WTC11 (cell line): Measurements from ENCODE around the gene MAGI2. TPM values are rescaled to one million over a fixed set of nuclear protein-coding genes. Genes with fewer than 3 reads are reported as not detected.

ENCODE experiments used
- ATAC-seq: fragments of 200-7000 bp; cut with Tn5 transposase; 2 replicates; pipeline ENCODE4 v1.10.0; 2021; ENCODE audit warnings: mild to moderate bottlenecking, moderate library complexity
- CTCF ChIA-PET: fragments of 300-600 bp; sonication (Branson Sonifier 250); formaldehyde crosslinking; loops from one replicate; lab custom pipeline; 2021; ENCODE audit warnings: antibody characterized with exemption; lab: Charles Lee
- POLR2A ChIA-PET: fragments of 350-600 bp; sonication (Branson Sonifier 250); formaldehyde crosslinking; loops from one replicate; lab custom pipeline; 2021; ENCODE audit warnings: antibody characterized with exemption; lab: Charles Lee
- DNase-seq: peaks from one replicate; pipeline ENCODE4 v3.0.0; 2021; ENCODE audit warnings: low spot score
- H3K27ac Mint-ChIP-seq: 2 replicates; pipeline ENCODE4 v1.8.0; 2021; ENCODE audit warnings: mixed read lengths
- H3K27me3 Mint-ChIP-seq: 2 replicates; pipeline ENCODE4 v1.8.0; 2021; ENCODE audit warnings: low read depth, mild to moderate bottlenecking, moderate library complexity, mixed read lengths
- H3K36me3 Mint-ChIP-seq: 2 replicates; pipeline ENCODE4 v1.8.0; 2021; ENCODE audit warnings: mixed read lengths
- H3K4me1 Mint-ChIP-seq: 2 replicates; pipeline ENCODE4 v1.8.0; 2022; ENCODE audit warnings: mixed read lengths
- H3K4me3 Mint-ChIP-seq: 2 replicates; pipeline ENCODE4 v1.8.0; 2021; ENCODE audit warnings: mild to moderate bottlenecking, moderate library complexity, mixed read lengths
- H3K9me3 Mint-ChIP-seq: 2 replicates; pipeline ENCODE4 v1.8.0; 2021; ENCODE audit warnings: mixed read lengths
- ARID4B ChIP-seq: sonication (generic); formaldehyde crosslinking; IDR thresholded peaks from 2 replicates; pipeline ENCODE4 v1.8.0; 2023; ENCODE audit warnings: missing genetic modification reagents, mild to moderate bottlenecking, borderline replicate concordance
- ATF1 ChIP-seq: sonication (generic); formaldehyde crosslinking; IDR thresholded peaks from 2 replicates; pipeline ENCODE4 v1.8.1; 2023; ENCODE audit warnings: mild to moderate bottlenecking, moderate library complexity, missing genetic modification reagents
- ATF2 ChIP-seq: sonication (generic); formaldehyde crosslinking; IDR thresholded peaks from 2 replicates; pipeline ENCODE4 v1.8.1; 2022; ENCODE audit warnings: low read depth, missing genetic modification reagents, borderline replicate concordance
- CDX4 ChIP-seq: fragments of 250-450 bp; sonication (Bioruptor Pico); IDR thresholded peaks from 2 replicates; pipeline ENCODE4 v1.9.0; 2021; ENCODE audit warnings: moderate library complexity, mild to moderate bottlenecking, inconsistent platforms, borderline replicate concordance
- E2F5 ChIP-seq: sonication (generic); formaldehyde crosslinking; IDR thresholded peaks from 2 replicates; pipeline ENCODE4 v1.8.1; 2022; ENCODE audit warnings: mild to moderate bottlenecking, moderate library complexity, missing genetic modification reagents
- EMX1 ChIP-seq: fragments of 250-450 bp; sonication (Bioruptor Pico); IDR thresholded peaks from 2 replicates; pipeline ENCODE4 v1.8.0; 2021; ENCODE audit warnings: mild to moderate bottlenecking
- GABPB1 ChIP-seq: sonication (generic); formaldehyde crosslinking; IDR thresholded peaks from 2 replicates; pipeline ENCODE4 v1.8.1; 2023; ENCODE audit warnings: mild to moderate bottlenecking, missing genetic modification reagents
- HMGA2 ChIP-seq: fragments of 250-450 bp; sonication (Bioruptor Pico); IDR thresholded peaks from 2 replicates; pipeline ENCODE4 v1.4.0; 2021; ENCODE audit warnings: mild to moderate bottlenecking, moderate library complexity
- MXD4 ChIP-seq: fragments of 250-450 bp; sonication (Bioruptor Pico); IDR thresholded peaks from 2 replicates; pipeline ENCODE4 v1.8.0; 2021; ENCODE audit warnings: mild to moderate bottlenecking, moderate library complexity, borderline replicate concordance
- MYBL2 ChIP-seq: sonication (generic); formaldehyde crosslinking; IDR thresholded peaks from 2 replicates; pipeline ENCODE4 v1.8.1; 2023; ENCODE audit warnings: mild to moderate bottlenecking, moderate library complexity, missing genetic modification reagents
- NFYB ChIP-seq: sonication (generic); formaldehyde crosslinking; conservative IDR thresholded peaks from 2 replicates; pipeline ENCODE4 v1.8.0; 2022; ENCODE audit warnings: low read depth, missing genetic modification reagents
- OVOL2 ChIP-seq: fragments of 250-450 bp; sonication (Bioruptor Pico); IDR thresholded peaks from 2 replicates; pipeline ENCODE4 v1.9.0; 2021; ENCODE audit warnings: mild to moderate bottlenecking, borderline replicate concordance
- PRRX2 ChIP-seq: fragments of 250-450 bp; sonication (Bioruptor Pico); IDR thresholded peaks from 2 replicates; pipeline ENCODE4 v1.8.0; 2021; ENCODE audit warnings: mild to moderate bottlenecking
- SP1 ChIP-seq: sonication (generic); formaldehyde crosslinking; conservative IDR thresholded peaks from 2 replicates; pipeline ENCODE4 v1.8.1; 2022; ENCODE audit warnings: missing genetic modification reagents
- ZNF281 ChIP-seq: sonication (generic); formaldehyde crosslinking; IDR thresholded peaks from 2 replicates; pipeline ENCODE4 v1.8.0; 2023; ENCODE audit warnings: mild to moderate bottlenecking, missing genetic modification reagents
- ZNF416 ChIP-seq: fragments of 250-450 bp; sonication (Bioruptor Pico); IDR thresholded peaks from 2 replicates; pipeline ENCODE4 v1.9.0; 2021; ENCODE audit warnings: mild to moderate bottlenecking, inconsistent platforms
- ZNF423 ChIP-seq: fragments of 250-450 bp; sonication (Bioruptor Pico); IDR thresholded peaks from 2 replicates; pipeline ENCODE4 v2.1.2; 2022; ENCODE audit warnings: mild to moderate bottlenecking, moderate library complexity
- ZSCAN18 ChIP-seq: fragments of 250-450 bp; sonication (Bioruptor Pico); IDR thresholded peaks from 2 replicates; pipeline ENCODE4 v2.1.2; 2022; ENCODE audit warnings: mild to moderate bottlenecking, moderate library complexity
- total RNA-seq: library from RNA; stranded (reverse); gene quantifications from 3 replicates; pipeline ENCODE4 v1.2.3, GENCODE V29; 2021
- TF ChIP-seq, protein P1 (sequence below): fragments of 250-450 bp; sonication (Bioruptor Pico); IDR thresholded peaks from 2 replicates; pipeline ENCODE4 v1.9.0; 2021; ENCODE audit warnings: mild to moderate bottlenecking

Gene MAGI2
- total RNA-seq, 1 experiment from 2014 or later = 26.6 TPM

DNA sequence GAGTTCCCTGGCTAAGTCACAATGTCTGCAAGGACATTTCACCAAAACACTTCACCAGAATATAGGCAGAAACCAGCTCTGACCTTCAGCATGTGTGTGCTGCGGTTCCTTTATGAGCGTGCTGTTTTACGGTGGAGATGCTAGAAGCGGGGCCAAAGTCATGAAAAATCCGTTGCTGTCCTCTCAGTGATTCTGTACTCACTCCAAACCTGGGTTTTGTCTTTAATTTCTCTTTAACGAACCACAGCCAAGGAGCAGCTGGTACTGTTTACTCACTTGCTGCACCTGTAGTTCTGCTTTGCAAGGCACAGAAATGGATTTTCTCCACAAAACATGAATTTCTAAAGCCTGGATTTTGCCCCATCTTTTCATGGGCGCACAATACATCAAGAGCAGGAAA, 1015.0 kb downstream of the MAGI2 start (continued):
- TF ChIP-seq, protein P1, sequence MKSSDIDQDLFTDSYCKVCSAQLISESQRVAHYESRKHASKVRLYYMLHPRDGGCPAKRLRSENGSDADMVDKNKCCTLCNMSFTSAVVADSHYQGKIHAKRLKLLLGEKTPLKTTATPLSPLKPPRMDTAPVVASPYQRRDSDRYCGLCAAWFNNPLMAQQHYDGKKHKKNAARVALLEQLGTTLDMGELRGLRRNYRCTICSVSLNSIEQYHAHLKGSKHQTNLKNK (CRISPR knock-in tag) = no peak
- TF ChIP-seq ZNF281 (CRISPR knock-in tag) = no peak
- no peak for TF ChIP-seq ATF2 (CRISPR knock-in tag)
- TF ChIP-seq ZSCAN18 = no peak
- TF ChIP-seq ZNF416 (CRISPR knock-in tag) = no peak
- TF ChIP-seq SP1 = no peak
- TF ChIP-seq PRRX2 (CRISPR knock-in tag) = no peak
- TF ChIP-seq HMGA2 (CRISPR knock-in tag) = no peak
- TF ChIP-seq EMX1 (CRISPR knock-in tag) = no peak
- no peak for TF ChIP-seq E2F5 (CRISPR knock-in tag)
- TF ChIP-seq NFYB (CRISPR knock-in tag) = no peak
- no peak for TF ChIP-seq MYBL2 (CRISPR knock-in tag)

DNA sequence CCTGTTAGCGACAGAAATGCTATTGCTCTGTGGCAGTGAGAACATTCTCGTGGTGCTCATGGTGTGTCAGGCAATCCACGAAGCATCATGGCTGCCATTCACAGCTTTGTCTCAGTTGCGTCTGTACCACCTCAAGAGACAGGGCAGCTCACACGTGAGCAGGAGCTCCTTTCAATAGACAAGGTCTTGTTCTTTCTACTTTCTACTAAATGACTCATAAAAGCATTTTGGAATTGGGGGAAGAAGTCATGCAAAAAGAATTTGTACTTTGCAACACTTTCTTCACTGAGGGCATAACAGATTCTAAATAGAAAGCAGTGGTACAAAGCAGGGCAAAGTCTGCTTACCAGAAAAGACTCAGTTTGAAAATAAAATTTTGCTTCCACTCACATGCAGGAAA, 1016.3 kb downstream of the MAGI2 start:
- Mint-ChIP-seq H3K9me3 (peaks cover 3% of the 10 kb centered on the region; the same call in 1 of the 2 replicates), H3K36me3 (no peaks in the 10 kb centered on the region; the same call in 1 of the 2 replicates), H3K4me3 (no peak overlapping the region), H3K27ac (no peak overlapping the region), H3K27me3 (no peaks in the 10 kb centered on the region), H3K4me1 (peaks cover 26% of the 10 kb centered on the region)
- POLR2A ChIA-PET = no interaction called here
- DNase-seq = no peak
- CTCF ChIA-PET = no interaction called here
- no peak for TF ChIP-seq MYBL2 (CRISPR knock-in tag)
- no peak for TF ChIP-seq OVOL2 (CRISPR knock-in tag)
- no peak for TF ChIP-seq ZNF423 (CRISPR knock-in tag)
- TF ChIP-seq ARID4B (CRISPR knock-in tag) = no peak
- no peak for TF ChIP-seq MXD4
- no peak for TF ChIP-seq CDX4
- no peak for TF ChIP-seq ATF1 (CRISPR knock-in tag)
- no peak for TF ChIP-seq GABPB1 (CRISPR knock-in tag)
- no peak for TF ChIP-seq EMX1 (CRISPR knock-in tag)
- ATAC-seq = no peak
